HEK293 (cell line): ENCODE results near the gene HACD3.
A peak's percentile ranks its signal among the peaks of the same experiment; 100 is the strongest.

ENCODE experiments used
- CTCF ChIA-PET: fragments of 350-600 bp; formaldehyde crosslinking; extraction: SDS; loops from one replicate; lab custom pipeline; 2021; ENCODE audit warnings: antibody characterized with exemption; lab: Yijun Ruan, JAX
- POLR2A ChIA-PET: fragments of 300-600 bp; formaldehyde crosslinking; extraction: SDS; loops from one replicate; lab custom pipeline; 2020; ENCODE audit warnings: antibody characterized with exemption, inconsistent platforms; lab: Yijun Ruan, JAX
- H3K27ac ChIP-seq: fragments of 200-500 bp; sonication (Bioruptor generic); 2 replicates; pipeline ENCODE4 v1.5.1; 2014; ENCODE audit warnings: low read depth, low read length, control low read depth, inconsistent platforms; ENCODE audit errors: extremely low read depth
- H3K36me3 ChIP-seq, 2 experiments: fragments of 200-500 bp in 1 of 2; sonication (Bioruptor generic) in 1 of 2; 1 replicate in 1 of 2; 2 replicates in 1 of 2; pipeline ENCODE4 v1.5.1; 2014 to 2017; ENCODE audit warnings: inconsistent platforms in 2 of 2, low read length in 2 of 2; ENCODE audit not compliant: control insufficient read depth in 2 of 2, insufficient read depth in 1 of 2
- H3K4me1 ChIP-seq: fragments of 200-500 bp; sonication (Bioruptor generic); 2 replicates; pipeline ENCODE4 v1.5.1; 2014; ENCODE audit warnings: mild to moderate bottlenecking, low read length, inconsistent platforms; ENCODE audit not compliant: control insufficient read depth, insufficient read depth
- H3K4me3 ChIP-seq: 2 replicates; pipeline ENCODE4 v1.5.1; 2011; ENCODE audit warnings: low read depth, mild to moderate bottlenecking, control low read depth, low read length, moderate library complexity
- H3K9me3 ChIP-seq: fragments of 200-500 bp; sonication (Bioruptor generic); 2 replicates; pipeline ENCODE4 v1.5.1; 2014; ENCODE audit warnings: low read depth, low read length, inconsistent platforms; ENCODE audit not compliant: control insufficient read depth, insufficient read depth
- EGR2 ChIP-seq: fragments of 450-650 bp; formaldehyde crosslinking; IDR thresholded peaks from 2 replicates; pipeline ENCODE4 v1.5.1; 2016; ENCODE audit warnings: low read depth, missing biosample characterization, missing genetic modification characterization
- KLF8 ChIP-seq: fragments of 450-650 bp; formaldehyde crosslinking; IDR thresholded peaks from 2 replicates; pipeline ENCODE4 v1.5.1; 2016; ENCODE audit warnings: missing biosample characterization, missing genetic modification characterization
- SCRT2 ChIP-seq: fragments of 450-650 bp; formaldehyde crosslinking; IDR thresholded peaks from 2 replicates; pipeline ENCODE4 v1.5.1; 2016; ENCODE audit warnings: missing biosample characterization, missing genetic modification characterization
- SP2 ChIP-seq: fragments of 450-650 bp; formaldehyde crosslinking; IDR thresholded peaks from 2 replicates; pipeline ENCODE4 v1.5.1; 2016; ENCODE audit warnings: missing biosample characterization, missing genetic modification characterization
- ZFHX2 ChIP-seq: fragments of 450-650 bp; formaldehyde crosslinking; conservative IDR thresholded peaks from 2 replicates; pipeline ENCODE4 v1.5.1; 2016; ENCODE audit warnings: missing biosample characterization, missing genetic modification characterization
- ZNF184 ChIP-seq: fragments of 450-650 bp; IDR thresholded peaks from 2 replicates; pipeline ENCODE4 v1.5.1; 2018; ENCODE audit warnings: missing biosample characterization, mild to moderate bottlenecking, missing genetic modification characterization
- ZNF239 ChIP-seq: fragments of 450-650 bp; formaldehyde crosslinking; IDR thresholded peaks from 2 replicates; pipeline ENCODE4 v1.5.1; 2016; ENCODE audit warnings: missing biosample characterization, missing genetic modification characterization
- ZNF24 ChIP-seq: fragments of 450-650 bp; formaldehyde crosslinking; IDR thresholded peaks from 2 replicates; pipeline ENCODE4 v1.5.1; 2016; ENCODE audit warnings: missing biosample characterization, missing genetic modification characterization
- ZNF335 ChIP-seq: fragments of 450-650 bp; formaldehyde crosslinking; conservative IDR thresholded peaks from 2 replicates; pipeline ENCODE4 v1.5.1; 2016; ENCODE audit warnings: missing biosample characterization, missing genetic modification characterization
- ZNF391 ChIP-seq: fragments of 450-650 bp; formaldehyde crosslinking; IDR thresholded peaks from 2 replicates; pipeline ENCODE4 v1.5.1; 2016; ENCODE audit warnings: low read depth, missing biosample characterization, missing genetic modification characterization, borderline replicate concordance
- ZNF416 ChIP-seq: fragments of 450-650 bp; formaldehyde crosslinking; IDR thresholded peaks from 2 replicates; pipeline ENCODE4 v1.5.1; 2016; ENCODE audit warnings: missing biosample characterization, missing genetic modification characterization
- ZNF521 ChIP-seq: fragments of 450-650 bp; formaldehyde crosslinking; IDR thresholded peaks from 2 replicates; pipeline ENCODE4 v1.5.1; 2017; ENCODE audit warnings: missing biosample characterization, mild to moderate bottlenecking, missing genetic modification characterization
- ZNF530 ChIP-seq: fragments of 450-650 bp; formaldehyde crosslinking; IDR thresholded peaks from 2 replicates; pipeline ENCODE4 v1.5.1; 2016; ENCODE audit warnings: low read depth, missing biosample characterization, missing genetic modification characterization
- ZNF558 ChIP-seq: fragments of 450-650 bp; formaldehyde crosslinking; IDR thresholded peaks from 2 replicates; pipeline ENCODE4 v1.5.1; 2016; ENCODE audit warnings: missing biosample characterization, missing genetic modification characterization
- ZNF629 ChIP-seq: fragments of 450-650 bp; formaldehyde crosslinking; IDR thresholded peaks from 2 replicates; pipeline ENCODE4 v1.5.1; 2017; ENCODE audit warnings: missing biosample characterization, missing genetic modification characterization
- ZNF660 ChIP-seq: fragments of 450-650 bp; IDR thresholded peaks from 2 replicates; pipeline ENCODE4 v1.5.1; 2018; ENCODE audit warnings: missing biosample characterization, mild to moderate bottlenecking, missing genetic modification characterization
- ZNF768 ChIP-seq: fragments of 450-650 bp; formaldehyde crosslinking; IDR thresholded peaks from 2 replicates; pipeline ENCODE4 v1.5.1; 2018; ENCODE audit warnings: missing biosample characterization, mild to moderate bottlenecking, missing genetic modification characterization
- ZSCAN30 ChIP-seq: fragments of 450-650 bp; IDR thresholded peaks from 2 replicates; pipeline ENCODE4 v1.5.1; 2018; ENCODE audit warnings: missing biosample characterization, mild to moderate bottlenecking, missing genetic modification characterization, moderate library complexity
- ZXDB ChIP-seq: fragments of 450-650 bp; formaldehyde crosslinking; IDR thresholded peaks from 2 replicates; pipeline ENCODE4 v1.5.1; 2016; ENCODE audit warnings: missing biosample characterization, missing genetic modification characterization
- TF ChIP-seq, protein P1 (sequence below): fragments of 450-650 bp; formaldehyde crosslinking; IDR thresholded peaks from 2 replicates; pipeline ENCODE4 v1.5.1; 2016; ENCODE audit warnings: missing biosample characterization, missing genetic modification characterization
- TF ChIP-seq, protein P2 (sequence below): fragments of 450-650 bp; formaldehyde crosslinking; IDR thresholded peaks from 2 replicates; pipeline ENCODE4 v1.5.1; 2017; ENCODE audit warnings: missing biosample characterization, missing genetic modification characterization
- TF ChIP-seq, protein P3 (sequence below): fragments of 450-650 bp; formaldehyde crosslinking; IDR thresholded peaks from 2 replicates; pipeline ENCODE4 v1.5.1; 2016; ENCODE audit warnings: missing biosample characterization, missing genetic modification characterization
- TF ChIP-seq, protein P4 (sequence below): fragments of 450-650 bp; formaldehyde crosslinking; IDR thresholded peaks from 2 replicates; pipeline ENCODE4 v1.5.1; 2016; ENCODE audit warnings: missing biosample characterization, missing genetic modification characterization
- TF ChIP-seq, protein P5 (sequence below): fragments of 450-650 bp; formaldehyde crosslinking; IDR thresholded peaks from 2 replicates; pipeline ENCODE4 v1.5.1; 2017; ENCODE audit warnings: missing biosample characterization, missing genetic modification characterization
- TF ChIP-seq, protein P6 (sequence below): fragments of 450-650 bp; formaldehyde crosslinking; IDR thresholded peaks from 2 replicates; pipeline ENCODE4 v1.5.1; 2016; ENCODE audit warnings: missing biosample characterization, missing genetic modification characterization
- TF ChIP-seq, protein P7 (sequence below): fragments of 450-650 bp; formaldehyde crosslinking; IDR thresholded peaks from 2 replicates; pipeline ENCODE4 v1.5.1; 2016; ENCODE audit warnings: missing biosample characterization, missing genetic modification characterization

Gene HACD3

DNA sequence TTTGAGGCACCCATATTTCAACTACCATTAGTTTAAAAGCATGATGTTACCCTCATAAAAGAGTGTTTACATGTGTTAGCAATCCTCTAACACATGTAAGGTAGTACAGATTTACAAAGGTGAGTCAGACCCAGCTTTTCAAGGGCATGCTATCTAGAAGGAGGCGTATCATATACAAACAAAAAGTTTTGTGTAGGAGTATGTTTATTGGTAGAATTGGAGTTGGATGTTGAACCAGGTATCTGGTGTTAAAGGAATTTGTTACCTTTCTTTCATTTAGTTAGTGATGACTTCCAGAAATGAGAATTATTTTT is 2.4 kb downstream of the HACD3 start:
- Histone ChIP-seq H3K4me1 (peaks cover 30% of the 10 kb centered on the region), H3K27ac (peak overlapping the region; percentile 68), H3K4me3 (no peak overlapping the region), H3K9me3 (no peaks in the 10 kb centered on the region), H3K36me3 (peaks cover 11 to 12% of the 10 kb centered on the region in 2 experiments; a peak in 2 of 3 replicates)
- ChIA-PET POLR2A (no interaction called here), CTCF (no interaction called here)
- TF ChIP-seq ZSCAN30 (tag by site-specific recombination) (peak; percentile 43; the same call in 1 of the 2 replicates), ZNF521 (tag by site-specific recombination) (no peak), ZNF530 (no peak), ZNF24 (tag by site-specific recombination) (0 out of 2 replicates have a peak, but pooled peaks have one; percentile 17), ZNF660 (tag by site-specific recombination) (peak; percentile 81), ZNF629 (tag by site-specific recombination) (peak; percentile 73; the same call in 1 of the 2 replicates), ZFHX2 (tag by site-specific recombination) (peak; percentile 93), ZXDB (tag by site-specific recombination) (peak; percentile 68; the same call in 1 of the 2 replicates), ZNF416 (tag by site-specific recombination) (no peak), KLF8 (tag by site-specific recombination) (peak; percentile 26; the same call in 1 of the 2 replicates), ZNF184 (tag by site-specific recombination) (0 out of 2 replicates have a peak, but pooled peaks have one; percentile 13), ZNF391 (no peak), SP2 (tag by site-specific recombination) (no peak), ZNF335 (tag by site-specific recombination) (no peak), ZNF239 (no peak), SCRT2 (tag by site-specific recombination) (no peak), ZNF558 (tag by site-specific recombination) (no peak), ZNF768 (tag by site-specific recombination) (no peak), EGR2 (peak; percentile 88)
- TF ChIP-seq, protein P1, sequence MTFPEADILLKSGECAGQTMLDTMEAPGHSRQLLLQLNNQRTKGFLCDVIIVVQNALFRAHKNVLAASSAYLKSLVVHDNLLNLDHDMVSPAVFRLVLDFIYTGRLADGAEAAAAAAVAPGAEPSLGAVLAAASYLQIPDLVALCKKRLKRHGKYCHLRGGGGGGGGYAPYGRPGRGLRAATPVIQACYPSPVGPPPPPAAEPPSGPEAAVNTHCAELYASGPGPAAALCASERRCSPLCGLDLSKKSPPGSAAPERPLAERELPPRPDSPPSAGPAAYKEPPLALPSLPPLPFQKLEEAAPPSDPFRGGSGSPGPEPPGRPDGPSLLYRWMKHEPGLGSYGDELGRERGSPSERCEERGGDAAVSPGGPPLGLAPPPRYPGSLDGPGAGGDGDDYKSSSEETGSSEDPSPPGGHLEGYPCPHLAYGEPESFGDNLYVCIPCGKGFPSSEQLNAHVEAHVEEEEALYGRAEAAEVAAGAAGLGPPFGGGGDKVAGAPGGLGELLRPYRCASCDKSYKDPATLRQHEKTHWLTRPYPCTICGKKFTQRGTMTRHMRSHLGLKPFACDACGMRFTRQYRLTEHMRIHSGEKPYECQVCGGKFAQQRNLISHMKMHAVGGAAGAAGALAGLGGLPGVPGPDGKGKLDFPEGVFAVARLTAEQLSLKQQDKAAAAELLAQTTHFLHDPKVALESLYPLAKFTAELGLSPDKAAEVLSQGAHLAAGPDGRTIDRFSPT (tag by site-specific recombination) = no peak
- TF ChIP-seq, protein P2, sequence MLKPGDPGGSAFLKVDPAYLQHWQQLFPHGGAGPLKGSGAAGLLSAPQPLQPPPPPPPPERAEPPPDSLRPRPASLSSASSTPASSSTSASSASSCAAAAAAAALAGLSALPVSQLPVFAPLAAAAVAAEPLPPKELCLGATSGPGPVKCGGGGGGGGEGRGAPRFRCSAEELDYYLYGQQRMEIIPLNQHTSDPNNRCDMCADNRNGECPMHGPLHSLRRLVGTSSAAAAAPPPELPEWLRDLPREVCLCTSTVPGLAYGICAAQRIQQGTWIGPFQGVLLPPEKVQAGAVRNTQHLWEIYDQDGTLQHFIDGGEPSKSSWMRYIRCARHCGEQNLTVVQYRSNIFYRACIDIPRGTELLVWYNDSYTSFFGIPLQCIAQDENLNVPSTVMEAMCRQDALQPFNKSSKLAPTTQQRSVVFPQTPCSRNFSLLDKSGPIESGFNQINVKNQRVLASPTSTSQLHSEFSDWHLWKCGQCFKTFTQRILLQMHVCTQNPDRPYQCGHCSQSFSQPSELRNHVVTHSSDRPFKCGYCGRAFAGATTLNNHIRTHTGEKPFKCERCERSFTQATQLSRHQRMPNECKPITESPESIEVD = peak; percentile 88
- TF ChIP-seq, protein P3, sequence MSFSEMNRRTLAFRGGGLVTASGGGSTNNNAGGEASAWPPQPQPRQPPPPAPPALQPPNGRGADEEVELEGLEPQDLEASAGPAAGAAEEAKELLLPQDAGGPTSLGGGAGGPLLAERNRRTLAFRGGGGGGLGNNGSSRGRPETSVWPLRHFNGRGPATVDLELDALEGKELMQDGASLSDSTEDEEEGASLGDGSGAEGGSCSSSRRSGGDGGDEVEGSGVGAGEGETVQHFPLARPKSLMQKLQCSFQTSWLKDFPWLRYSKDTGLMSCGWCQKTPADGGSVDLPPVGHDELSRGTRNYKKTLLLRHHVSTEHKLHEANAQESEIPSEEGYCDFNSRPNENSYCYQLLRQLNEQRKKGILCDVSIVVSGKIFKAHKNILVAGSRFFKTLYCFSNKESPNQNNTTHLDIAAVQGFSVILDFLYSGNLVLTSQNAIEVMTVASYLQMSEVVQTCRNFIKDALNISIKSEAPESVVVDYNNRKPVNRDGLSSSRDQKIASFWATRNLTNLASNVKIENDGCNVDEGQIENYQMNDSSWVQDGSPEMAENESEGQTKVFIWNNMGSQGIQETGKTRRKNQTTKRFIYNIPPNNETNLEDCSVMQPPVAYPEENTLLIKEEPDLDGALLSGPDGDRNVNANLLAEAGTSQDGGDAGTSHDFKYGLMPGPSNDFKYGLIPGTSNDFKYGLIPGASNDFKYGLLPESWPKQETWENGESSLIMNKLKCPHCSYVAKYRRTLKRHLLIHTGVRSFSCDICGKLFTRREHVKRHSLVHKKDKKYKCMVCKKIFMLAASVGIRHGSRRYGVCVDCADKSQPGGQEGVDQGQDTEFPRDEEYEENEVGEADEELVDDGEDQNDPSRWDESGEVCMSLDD = no peak
- TF ChIP-seq, protein P4, sequence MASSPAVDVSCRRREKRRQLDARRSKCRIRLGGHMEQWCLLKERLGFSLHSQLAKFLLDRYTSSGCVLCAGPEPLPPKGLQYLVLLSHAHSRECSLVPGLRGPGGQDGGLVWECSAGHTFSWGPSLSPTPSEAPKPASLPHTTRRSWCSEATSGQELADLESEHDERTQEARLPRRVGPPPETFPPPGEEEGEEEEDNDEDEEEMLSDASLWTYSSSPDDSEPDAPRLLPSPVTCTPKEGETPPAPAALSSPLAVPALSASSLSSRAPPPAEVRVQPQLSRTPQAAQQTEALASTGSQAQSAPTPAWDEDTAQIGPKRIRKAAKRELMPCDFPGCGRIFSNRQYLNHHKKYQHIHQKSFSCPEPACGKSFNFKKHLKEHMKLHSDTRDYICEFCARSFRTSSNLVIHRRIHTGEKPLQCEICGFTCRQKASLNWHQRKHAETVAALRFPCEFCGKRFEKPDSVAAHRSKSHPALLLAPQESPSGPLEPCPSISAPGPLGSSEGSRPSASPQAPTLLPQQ = peak; percentile 52; the same call in 1 of the 2 replicates
- TF ChIP-seq, protein P5, sequence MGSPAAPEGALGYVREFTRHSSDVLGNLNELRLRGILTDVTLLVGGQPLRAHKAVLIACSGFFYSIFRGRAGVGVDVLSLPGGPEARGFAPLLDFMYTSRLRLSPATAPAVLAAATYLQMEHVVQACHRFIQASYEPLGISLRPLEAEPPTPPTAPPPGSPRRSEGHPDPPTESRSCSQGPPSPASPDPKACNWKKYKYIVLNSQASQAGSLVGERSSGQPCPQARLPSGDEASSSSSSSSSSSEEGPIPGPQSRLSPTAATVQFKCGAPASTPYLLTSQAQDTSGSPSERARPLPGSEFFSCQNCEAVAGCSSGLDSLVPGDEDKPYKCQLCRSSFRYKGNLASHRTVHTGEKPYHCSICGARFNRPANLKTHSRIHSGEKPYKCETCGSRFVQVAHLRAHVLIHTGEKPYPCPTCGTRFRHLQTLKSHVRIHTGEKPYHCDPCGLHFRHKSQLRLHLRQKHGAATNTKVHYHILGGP = peak; percentile 38
- TF ChIP-seq, protein P6, sequence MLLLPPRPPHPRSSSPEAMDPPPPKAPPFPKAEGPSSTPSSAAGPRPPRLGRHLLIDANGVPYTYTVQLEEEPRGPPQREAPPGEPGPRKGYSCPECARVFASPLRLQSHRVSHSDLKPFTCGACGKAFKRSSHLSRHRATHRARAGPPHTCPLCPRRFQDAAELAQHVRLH (tag by site-specific recombination) = peak; percentile 72
- TF ChIP-seq, protein P7, sequence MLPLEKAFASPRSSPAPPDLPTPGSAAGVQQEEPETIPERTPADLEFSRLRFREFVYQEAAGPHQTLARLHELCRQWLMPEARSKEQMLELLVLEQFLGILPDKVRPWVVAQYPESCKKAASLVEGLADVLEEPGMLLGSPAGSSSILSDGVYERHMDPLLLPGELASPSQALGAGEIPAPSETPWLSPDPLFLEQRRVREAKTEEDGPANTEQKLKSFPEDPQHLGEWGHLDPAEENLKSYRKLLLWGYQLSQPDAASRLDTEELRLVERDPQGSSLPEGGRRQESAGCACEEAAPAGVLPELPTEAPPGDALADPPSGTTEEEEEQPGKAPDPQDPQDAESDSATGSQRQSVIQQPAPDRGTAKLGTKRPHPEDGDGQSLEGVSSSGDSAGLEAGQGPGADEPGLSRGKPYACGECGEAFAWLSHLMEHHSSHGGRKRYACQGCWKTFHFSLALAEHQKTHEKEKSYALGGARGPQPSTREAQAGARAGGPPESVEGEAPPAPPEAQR (tag by site-specific recombination) = no peak
